GM20431 (cell line): ENCODE results near the gene CUX1.
"Not testable (repeated sequence)": the region's sequence is repeated elsewhere in the genome, so short reads cannot be mapped to it uniquely, and the experiment has no call there.

Experiments used
- in situ Hi-C: fragments of 300-500 bp; cut with MseI, MboI; formaldehyde crosslinking; loops from one replicate; pipeline ENCODE4 v1.15.0; 2020; ENCODE audit warnings: low sequenced_read_pairs; ENCODE audit not compliant: unreplicated experiment

The CUX1 gene

DNA sequence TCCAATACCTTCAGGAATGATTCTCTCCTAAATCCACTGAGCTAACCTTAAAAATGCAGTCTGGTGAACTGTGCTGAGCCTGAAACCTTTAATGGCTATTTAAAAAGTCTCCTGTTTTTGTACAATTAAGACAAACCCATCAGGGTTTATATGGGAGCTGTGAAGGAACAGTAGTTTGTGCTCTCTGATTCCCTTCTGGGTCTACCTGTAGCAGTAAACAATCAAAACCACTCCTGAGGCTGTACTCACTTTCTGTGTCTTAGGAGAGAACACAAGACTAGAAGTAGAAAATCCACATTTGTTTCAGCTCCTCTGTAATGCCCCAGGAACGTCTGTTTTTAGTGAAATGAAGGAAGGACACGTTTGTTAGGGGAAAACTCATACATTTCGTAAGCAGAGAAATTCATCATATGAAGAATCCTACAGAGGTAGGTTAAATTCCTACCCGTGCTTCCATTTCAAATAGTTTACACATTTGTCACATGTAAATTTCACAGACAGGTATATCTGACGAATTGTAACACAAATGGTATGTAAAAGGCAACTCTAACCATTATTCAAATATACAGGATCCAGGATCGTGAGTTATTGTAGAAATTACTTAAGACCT, 2.6 kb downstream of the CUX1 start:
- in situ Hi-C loops = loop anchor here (25.0 kb wide), 1 partner anchor 133 kb away; no protein-coding TSS in a partner anchor

GRCh38 chr7:101820703-101821102, 3.3 kb downstream of the CUX1 start:
- in situ Hi-C loops = loop anchor here (25.0 kb wide), 1 partner anchor 133 kb away; no protein-coding TSS in a partner anchor

DNA sequence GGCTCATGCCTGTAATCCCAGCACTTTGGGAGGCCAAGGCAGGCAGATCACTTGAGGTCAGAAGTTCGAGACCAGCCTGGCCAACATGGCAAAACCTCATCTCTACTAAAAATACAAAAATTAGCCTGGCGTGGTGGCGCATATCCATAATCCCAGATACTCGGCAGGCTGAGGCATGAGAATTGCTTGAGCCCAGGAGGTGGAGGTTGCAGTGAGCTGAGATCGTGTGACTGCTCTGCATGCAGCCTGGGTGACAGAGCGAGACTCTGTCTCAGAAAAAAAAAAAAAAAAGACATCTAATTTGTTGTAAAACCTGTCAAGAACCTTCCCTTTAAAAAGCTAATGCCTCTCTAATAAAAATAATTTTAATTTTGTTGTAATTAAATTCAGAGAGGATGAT, 5.2 kb downstream of the CUX1 start:
- in situ Hi-C loops = loop anchor here (25.0 kb wide), 1 partner anchor 135 kb away; no protein-coding TSS in a partner anchor

DNA sequence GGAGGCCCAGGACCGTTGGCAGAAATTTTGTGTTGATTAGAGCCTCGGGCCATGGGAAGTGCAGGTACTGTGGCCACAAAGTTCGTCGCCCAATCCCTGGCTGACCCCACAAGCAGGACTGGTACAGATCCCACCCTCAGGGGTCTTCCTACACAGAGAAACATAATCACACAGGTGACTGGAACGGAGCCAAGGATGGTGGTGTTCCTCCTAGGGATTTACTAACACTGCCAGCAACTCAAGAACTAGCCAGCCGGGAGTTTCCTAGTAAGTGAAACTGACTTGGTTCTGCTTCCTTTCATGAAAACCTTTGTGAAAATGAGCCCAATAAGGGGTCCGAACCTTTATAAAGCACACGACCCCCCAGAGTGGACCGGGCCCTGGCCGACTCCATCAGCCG, 5.7 kb downstream of the CUX1 start:
- in situ Hi-C loops = loop anchor here (25.0 kb wide), 1 partner anchor 136 kb away; no protein-coding TSS in a partner anchor

- in situ Hi-C loops = loop anchor here (25.0 kb wide), 1 partner anchor 136 kb away; no protein-coding TSS in a partner anchor
Measured at GRCh38 chr7:101823596-101823995, 6.2 kb downstream of the CUX1 start.

DNA sequence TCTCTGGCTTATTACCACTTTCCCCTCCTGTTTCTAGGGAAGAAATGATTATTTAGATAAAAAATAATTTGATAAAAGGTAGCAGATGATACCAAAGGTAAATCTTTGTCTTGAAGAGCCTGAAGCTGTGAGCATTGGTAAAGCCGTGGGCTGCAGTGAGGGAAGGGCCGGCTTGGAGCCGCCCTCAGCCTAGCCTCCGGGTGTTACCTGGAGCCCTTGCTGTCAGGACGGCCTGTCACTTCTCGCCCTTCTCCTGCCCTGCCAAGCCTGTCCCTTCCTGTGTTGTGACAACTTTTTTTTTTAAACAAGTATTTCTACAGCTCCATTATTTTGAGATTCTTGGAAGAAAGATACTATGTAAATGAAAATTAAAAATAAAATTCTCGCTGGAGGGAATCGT, 7.0 kb downstream of the CUX1 start:
- in situ Hi-C loops = loop anchor here (25.0 kb wide), 1 partner anchor 137 kb away; no protein-coding TSS in a partner anchor

GRCh38 chr7:101826081-101826835, 8.8 kb downstream of the CUX1 start:
- in situ Hi-C loops = no loop called here

DNA sequence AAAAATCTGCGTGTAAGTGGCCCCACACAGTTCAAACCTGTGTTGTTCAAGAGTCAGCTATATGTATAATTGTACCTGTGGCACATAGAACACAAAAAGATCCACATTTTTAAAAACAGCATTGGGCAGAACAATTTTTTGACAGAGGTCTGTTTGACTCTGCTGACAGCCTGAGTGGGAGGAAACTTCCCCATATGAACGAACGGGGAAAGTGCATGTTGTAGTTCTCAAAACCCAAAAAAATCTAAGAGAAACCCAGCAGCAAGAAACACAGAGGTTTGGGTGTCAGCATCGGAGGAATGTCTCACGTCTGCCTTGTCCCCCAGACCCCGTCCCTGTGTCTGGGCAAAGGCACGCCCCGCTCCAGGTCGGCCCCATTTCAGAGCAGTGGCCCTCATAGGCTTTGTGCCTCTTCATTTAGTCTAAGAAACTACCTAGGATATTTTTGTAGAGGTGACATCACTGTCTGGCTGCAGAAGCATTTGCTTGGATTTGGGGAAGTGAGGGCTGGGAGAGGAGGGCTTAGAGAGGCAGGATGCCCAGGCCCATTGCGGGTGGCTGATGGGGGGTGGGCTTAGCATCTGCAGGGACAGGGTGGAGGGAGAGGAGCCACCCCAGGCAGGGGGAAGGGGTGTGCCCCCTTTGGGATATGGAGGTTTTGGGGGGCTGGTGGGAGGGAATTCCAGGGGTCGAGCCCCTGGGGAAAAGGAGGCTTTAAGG, 11.0 kb downstream of the CUX1 start:
- in situ Hi-C loops = no loop called here

GRCh38 chr7:101829374-101829773, 11.9 kb downstream of the CUX1 start:
- in situ Hi-C loops = no loop called here

DNA sequence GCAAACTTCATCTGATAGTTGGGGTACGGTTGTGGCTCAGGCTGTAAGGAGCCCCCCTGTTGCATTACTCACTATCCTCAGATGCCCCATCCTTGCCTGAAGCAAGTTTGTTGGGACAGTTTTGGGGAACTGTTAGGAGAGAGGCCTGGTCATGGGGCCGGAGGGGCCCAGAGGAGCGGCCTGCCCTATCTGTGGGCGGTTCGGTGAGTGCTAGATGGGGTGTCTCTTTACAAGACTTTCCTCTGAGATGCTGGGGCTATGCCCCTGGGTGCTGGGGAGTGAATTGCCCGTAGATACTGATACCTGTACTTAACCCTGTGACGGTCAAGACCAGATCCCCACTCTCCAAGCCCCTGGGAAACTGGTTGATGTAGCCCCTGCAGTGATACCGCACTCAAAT, 12.4 kb downstream of the CUX1 start:
- in situ Hi-C loops = no loop called here

- in situ Hi-C loops = not testable (repeated sequence)
Measured at GRCh38 chr7:101831396-101831795, 14.0 kb downstream of the CUX1 start.

DNA sequence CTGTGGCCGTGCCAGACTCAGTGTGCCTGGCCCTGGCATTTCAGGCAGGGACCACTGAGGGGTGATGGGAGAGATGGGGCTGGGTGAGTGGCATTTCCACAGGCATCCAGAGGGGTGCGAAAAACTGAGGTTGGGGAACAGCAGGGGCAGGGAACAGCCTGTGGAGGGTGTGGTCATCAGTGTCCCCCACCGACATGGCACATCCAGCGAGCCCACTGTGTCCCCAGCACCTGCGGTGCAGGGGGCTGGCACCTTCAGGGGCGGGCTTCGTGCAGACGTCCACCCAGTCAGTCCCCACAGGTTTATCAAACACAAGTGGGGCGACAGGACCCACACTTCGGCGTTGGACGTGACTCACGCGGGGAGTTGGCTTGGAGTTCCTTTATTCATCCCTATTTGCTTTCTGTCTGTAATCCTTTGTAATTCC, 14.8 kb downstream of the CUX1 start:
- in situ Hi-C loops = no loop called here

DNA sequence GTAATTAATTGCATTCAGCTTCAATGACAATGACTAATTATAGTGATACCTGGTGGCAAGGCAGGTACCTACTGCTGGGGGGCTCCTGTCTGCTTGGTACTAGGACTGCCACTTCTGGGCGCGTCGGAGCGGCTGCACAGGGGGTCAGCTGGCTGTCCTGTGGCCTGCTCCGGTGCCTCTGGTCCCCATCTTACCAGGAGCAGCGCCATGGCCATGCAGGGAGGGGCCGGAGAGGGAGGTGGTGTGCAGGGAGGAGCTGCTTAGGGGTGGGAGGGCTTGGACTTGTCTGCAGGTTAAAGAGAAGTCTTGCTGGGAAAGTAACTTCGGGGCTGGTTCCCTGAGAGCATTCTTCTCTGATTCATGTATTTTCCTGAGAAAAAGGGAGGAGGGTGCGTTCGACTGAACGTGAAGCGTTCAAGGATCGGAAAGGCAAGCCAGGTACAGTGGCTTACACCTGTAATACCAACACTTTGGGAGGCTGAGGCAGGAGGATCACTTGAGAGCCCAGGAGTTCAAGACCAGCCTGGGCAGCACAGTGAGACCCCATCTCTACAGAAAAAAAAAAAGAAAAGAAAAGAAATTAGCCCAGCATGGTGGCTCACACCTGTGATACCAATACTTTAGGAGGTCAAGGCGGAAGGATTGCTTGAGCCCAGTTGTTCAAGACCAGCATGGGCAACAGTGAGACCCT, 15.4 kb downstream of the CUX1 start:
- in situ Hi-C loops = no loop called here

- in situ Hi-C loops = no loop called here
Measured at GRCh38 chr7:101833799-101834198, 16.4 kb downstream of the CUX1 start.

DNA sequence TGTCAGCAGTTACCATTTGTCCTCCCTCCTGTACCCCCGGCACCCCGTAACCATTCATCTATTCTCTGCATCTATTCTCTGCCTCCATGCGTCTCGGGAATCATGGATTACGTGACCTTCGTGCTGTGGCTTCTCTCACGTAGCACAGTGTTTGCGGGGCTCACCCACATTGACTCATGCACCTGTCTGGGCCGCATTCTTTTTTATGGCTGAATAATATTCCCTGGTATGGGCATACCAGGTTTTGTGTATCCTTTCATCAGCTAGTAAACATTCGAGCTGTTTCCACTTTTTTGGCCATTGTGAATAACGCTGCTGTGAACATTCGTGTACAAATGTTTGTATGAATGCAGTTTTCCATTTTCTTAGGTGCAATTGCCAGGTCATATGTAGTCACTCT, 17.7 kb downstream of the CUX1 start:
- in situ Hi-C loops = no loop called here

DNA sequence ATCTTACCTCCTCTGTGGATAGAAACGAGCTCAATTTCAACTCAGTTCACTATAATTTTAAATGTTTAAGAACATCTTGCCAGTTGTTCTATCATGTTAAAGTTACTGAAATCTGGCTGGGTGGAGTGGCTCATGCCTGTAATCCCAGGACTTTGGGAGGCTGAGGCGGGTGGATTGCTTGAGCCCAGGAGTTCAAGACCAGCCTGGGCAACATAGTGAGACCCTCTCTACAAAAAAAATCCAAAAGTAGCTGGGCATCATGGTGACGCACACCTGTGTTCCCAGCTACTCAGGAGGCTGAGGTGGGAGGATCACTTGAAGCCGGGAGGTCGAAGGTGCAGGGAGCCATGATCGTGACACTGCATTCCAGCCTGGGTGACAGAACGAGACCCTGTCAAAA, 20.0 kb downstream of the CUX1 start:
- in situ Hi-C loops = not testable (repeated sequence)

DNA sequence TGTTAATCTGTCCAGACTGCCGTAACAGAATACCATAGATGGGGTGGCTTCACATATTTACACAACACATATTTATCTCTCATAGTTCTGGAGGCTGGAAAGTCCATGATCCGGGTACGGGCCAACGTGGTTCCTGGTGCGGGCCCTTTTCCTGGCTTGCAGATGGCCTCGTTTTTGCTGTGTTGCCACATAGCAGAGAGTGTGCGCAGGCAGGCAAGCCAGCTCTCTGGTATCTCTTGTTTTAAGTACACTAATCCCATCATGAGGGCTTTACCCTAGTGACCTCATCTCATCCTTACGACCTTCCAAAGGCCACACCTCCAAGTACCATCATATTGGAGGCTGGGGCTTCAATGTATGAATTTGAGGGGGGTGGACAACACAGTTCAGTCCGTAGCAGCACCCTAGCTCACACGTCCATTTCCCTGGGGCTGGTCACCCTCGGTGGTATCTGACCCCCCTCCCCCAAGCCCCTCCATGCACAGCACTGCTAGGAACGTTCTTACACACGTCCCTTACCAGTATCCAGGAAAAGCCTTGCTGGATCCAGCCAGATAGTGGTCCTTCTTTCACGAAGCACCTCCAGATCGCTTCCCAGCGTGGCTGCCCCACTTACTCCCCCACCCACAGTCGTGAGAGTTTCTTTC, 21.5 kb downstream of the CUX1 start:
- in situ Hi-C loops = no loop called here

DNA sequence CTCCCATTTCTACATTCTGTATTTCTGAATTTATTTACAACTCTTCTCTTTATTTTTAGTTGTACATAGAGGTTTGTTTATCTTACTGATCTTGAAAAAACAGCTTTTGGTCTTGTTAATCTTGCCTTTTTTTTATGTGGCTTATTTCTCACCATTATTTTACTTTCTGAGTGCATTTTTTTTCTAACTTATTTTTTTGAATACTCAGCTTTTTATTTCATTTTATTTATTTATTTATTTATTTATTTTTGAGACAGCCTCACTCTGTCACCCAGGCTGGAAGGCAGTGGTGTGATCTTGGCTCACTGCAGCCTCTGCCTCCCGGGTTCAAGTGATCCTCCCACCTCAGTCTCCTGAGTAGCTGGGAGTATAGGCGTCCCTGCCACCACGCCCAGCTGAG, 23.9 kb downstream of the CUX1 start:
- in situ Hi-C loops = no loop called here

DNA sequence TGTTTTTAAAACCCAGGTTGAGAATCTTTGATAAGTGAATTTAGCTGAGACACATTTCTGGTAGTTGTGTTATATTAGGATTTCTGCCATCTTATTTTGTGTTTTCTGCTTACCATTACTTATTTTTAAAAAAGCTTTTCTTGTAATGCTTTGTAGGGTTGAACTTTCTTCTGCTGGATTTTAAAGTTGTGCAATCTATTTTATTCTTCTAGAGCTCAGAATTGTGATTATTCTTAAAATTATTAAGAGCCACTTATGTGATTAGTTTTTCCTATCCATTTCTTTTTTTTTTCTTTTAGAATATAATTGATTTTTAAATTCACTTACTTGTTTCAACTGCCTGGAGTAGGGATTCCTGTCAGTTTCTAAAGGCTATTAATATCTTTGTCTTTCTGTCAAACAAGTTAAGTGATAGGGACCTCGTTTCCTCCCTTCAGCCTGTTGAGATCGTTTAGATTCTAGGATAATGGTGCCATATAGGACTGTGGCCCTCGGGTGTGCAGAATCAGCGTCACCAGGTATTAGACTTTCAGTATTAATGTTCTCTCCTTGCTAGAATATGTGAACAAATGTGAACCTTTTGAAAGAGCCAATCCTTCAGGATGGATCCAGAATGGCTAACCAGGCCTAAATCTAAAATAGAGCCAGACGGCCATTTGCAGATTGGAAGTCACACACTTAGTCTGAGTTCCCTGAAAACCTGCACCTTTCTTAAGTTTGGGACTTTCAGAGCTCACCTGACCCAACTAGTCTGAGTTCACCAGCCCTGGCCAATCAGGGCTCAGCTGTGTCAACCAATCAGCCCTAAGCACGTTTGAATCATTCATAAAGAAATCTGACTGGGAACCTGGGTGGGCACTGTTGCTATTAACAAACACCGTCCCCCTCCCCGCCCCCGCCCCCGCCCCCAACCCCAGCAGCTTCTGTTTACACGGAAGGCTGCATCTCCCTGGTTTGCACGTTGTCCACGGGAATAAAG, 26.2 kb downstream of the CUX1 start:
- in situ Hi-C loops = no loop called here
